HG03097 (cell line): Measurements from ENCODE around the gene SIX6.

ENCODE experiments used
- ATAC-seq: cut with Tn5 transposase; IDR thresholded peaks from one replicate; pipeline ENCODE4 v1.9.1; 2021; ENCODE audit not compliant: unreplicated experiment, low FRiP score

SIX6 gene

GRCh38 chr14:60512973-60513571 is 4.1 kb downstream of the SIX6 start:
- ATAC-seq: no peak

GRCh38 chr14:60514378-60514740 is 5.4 kb downstream of the SIX6 start:
- ATAC-seq: no peak

- peak; percentile 56 for ATAC-seq
These were observed 6.0 kb downstream of the SIX6 start for GRCh38 chr14:60514741-60515491.

- no peak for ATAC-seq
These were observed 6.8 kb downstream of the SIX6 start for GRCh38 chr14:60515511-60516289.

GRCh38 chr14:60532442-60532841 is 23.5 kb downstream of the SIX6 start:
- ATAC-seq: no peak

- ATAC-seq: no peak
These were observed 28.7 kb downstream of the SIX6 start for GRCh38 chr14:60537663-60538062.

- no peak for ATAC-seq
These were observed 35.7 kb downstream of the SIX6 start for GRCh38 chr14:60544659-60545058.

- ATAC-seq: no peak
These were observed 44.9 kb downstream of the SIX6 start for GRCh38 chr14:60553808-60554207.

GRCh38 chr14:60561845-60562746 is 53.1 kb downstream of the SIX6 start:
- peak; percentile 65 for ATAC-seq
